SK-N-SH treated with all-trans-retinoic acid at 6 μM for 48 hours (cell line): ENCODE results near the gene NOL11.
"Not testable (repeated sequence)": the region's sequence is repeated elsewhere in the genome, so short reads cannot be mapped to it uniquely, and the experiment has no call there.

Experiments used
- ISL1 ChIP-seq: fragments of 250-450 bp; sonication (Bioruptor Pico); IDR thresholded peaks from 2 replicates; pipeline ENCODE4 v2.1.2; 2022; ENCODE audit warnings: mild to moderate bottlenecking, moderate library complexity
- OSR1 ChIP-seq: fragments of 250-450 bp; sonication (Bioruptor Pico); IDR thresholded peaks from 2 replicates; pipeline ENCODE4 v1.8.0; 2022; ENCODE audit warnings: moderate library complexity, mild to moderate bottlenecking, inconsistent platforms
- SNAI2 ChIP-seq: fragments of 250-450 bp; sonication (Bioruptor Pico); IDR thresholded peaks from 2 replicates; pipeline ENCODE4 v1.5.0; 2020; ENCODE audit warnings: mild to moderate bottlenecking, moderate library complexity
- TCF4 ChIP-seq: fragments of 250-450 bp; sonication (Bioruptor Pico); IDR thresholded peaks from 2 replicates; pipeline ENCODE4 v1.8.0; 2021; ENCODE audit warnings: mild to moderate bottlenecking, moderate library complexity, borderline replicate concordance
- TF ChIP-seq, protein P1 (sequence below): fragments of 250-450 bp; sonication (Bioruptor Pico); IDR thresholded peaks from 2 replicates; pipeline ENCODE4 v1.5.1; 2021; ENCODE audit warnings: mild to moderate bottlenecking, moderate library complexity

DNA sequence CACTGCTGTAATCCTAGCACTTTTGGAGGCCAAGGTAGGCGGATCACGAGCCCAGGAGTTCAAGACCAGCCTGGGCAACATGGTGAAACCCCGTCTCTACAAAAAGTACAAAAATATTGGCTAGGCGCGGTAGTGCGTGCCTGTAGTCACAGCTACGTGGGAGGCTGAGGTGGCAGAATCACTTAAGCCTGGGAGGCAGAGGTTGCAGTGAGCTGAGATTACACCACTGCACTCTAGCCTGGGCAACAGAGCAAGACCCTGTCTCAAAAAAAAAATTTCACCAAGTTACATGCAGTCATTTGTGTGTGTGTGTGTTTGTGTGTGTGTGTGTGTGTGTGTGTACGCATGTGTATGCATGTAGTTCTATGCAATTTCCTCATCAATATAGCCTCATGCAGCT is 14.9 kb upstream of the NOL11 start:
- TF ChIP-seq, protein P1, sequence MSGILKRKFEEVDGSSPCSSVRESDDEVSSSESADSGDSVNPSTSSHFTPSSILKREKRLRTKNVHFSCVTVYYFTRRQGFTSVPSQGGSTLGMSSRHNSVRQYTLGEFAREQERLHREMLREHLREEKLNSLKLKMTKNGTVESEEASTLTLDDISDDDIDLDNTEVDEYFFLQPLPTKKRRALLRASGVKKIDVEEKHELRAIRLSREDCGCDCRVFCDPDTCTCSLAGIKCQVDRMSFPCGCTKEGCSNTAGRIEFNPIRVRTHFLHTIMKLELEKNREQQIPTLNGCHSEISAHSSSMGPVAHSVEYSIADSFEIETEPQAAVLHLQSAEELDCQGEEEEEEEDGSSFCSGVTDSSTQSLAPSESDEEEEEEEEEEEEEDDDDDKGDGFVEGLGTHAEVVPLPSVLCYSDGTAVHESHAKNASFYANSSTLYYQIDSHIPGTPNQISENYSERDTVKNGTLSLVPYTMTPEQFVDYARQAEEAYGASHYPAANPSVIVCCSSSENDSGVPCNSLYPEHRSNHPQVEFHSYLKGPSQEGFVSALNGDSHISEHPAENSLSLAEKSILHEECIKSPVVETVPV (CRISPR knock-in tag): not testable (repeated sequence)
- not testable (repeated sequence) for TF ChIP-seq TCF4, SNAI2, ISL1, OSR1 (CRISPR knock-in tag)
